IMR-90 (cell line): Measurements from ENCODE around the gene TRABD2A. TPM values are rescaled to one million over a fixed set of nuclear protein-coding genes. Genes with fewer than 3 reads are reported as not detected.

ENCODE experiments used
- ATAC-seq: fragments of 200-7000 bp; cut with Tn5 transposase; 2 replicates; pipeline ENCODE4 v1.9.1; 2020; ENCODE audit warnings: low read depth, mild to moderate bottlenecking, moderate library complexity
- BruUV-seq: library from RNA; stranded (reverse); fragments of 400-500 nt; replicated peaks from 2 replicates; lab custom pipeline; 2021; lab: Mats Ljungman, UMichigan
- CTCF ChIA-PET: fragments of 300-600 bp; formaldehyde crosslinking; extraction: SDS; loops from one replicate; lab custom pipeline; 2021; ENCODE audit warnings: antibody characterized with exemption; lab: Yijun Ruan, JAX
- POLR2A ChIA-PET: fragments of 300-600 bp; sonication (Branson Sonifier 250); formaldehyde crosslinking; loops from one replicate; lab custom pipeline; 2022; ENCODE audit warnings: antibody characterized with exemption; ENCODE audit not compliant: unreplicated experiment; lab: Charles Lee
- DNase-seq: peaks from one replicate; pipeline ENCODE4 v3.0.0; 2013
- H2AFZ ChIP-seq: replicated peaks from 2 replicates; pipeline ENCODE3; 2013; ENCODE audit warnings: low read length, mild to moderate bottlenecking; ENCODE audit not compliant: poor library complexity
- H2AK5ac ChIP-seq: 2 replicates; pipeline ENCODE4 v1.6.1; 2013; ENCODE audit warnings: low read depth, low read length, inconsistent platforms
- H2AK9ac ChIP-seq: replicated peaks from 2 replicates; pipeline ENCODE3; 2013; ENCODE audit warnings: mild to moderate bottlenecking, low read depth, low read length, moderate library complexity; ENCODE audit not compliant: poor library complexity
- H2BK120ac ChIP-seq: 2 replicates; pipeline ENCODE4 v1.6.1; 2013; ENCODE audit warnings: low read depth, low read length, inconsistent platforms
- H2BK15ac ChIP-seq: 3 replicates; pipeline ENCODE4 v1.6.1; 2013; ENCODE audit warnings: low read depth, low read length, inconsistent platforms
- H2BK20ac ChIP-seq: 2 replicates; pipeline ENCODE4 v1.6.1; 2013; ENCODE audit warnings: low read depth, mild to moderate bottlenecking, inconsistent platforms, low read length, moderate library complexity
- H2BK5ac ChIP-seq: 2 replicates; pipeline ENCODE4 v1.6.1; 2013; ENCODE audit warnings: mild to moderate bottlenecking, low read depth, low read length, inconsistent platforms; ENCODE audit not compliant: poor library complexity, severe bottlenecking
- H3K14ac ChIP-seq: replicated peaks from 2 replicates; pipeline ENCODE4 v1.6.1; 2013; ENCODE audit warnings: low read depth, low read length, inconsistent platforms
- H3K18ac ChIP-seq: 2 replicates; pipeline ENCODE4 v1.6.1; 2013; ENCODE audit warnings: low read depth, low read length, control low read depth
- H3K23ac ChIP-seq: 2 replicates; pipeline ENCODE4 v1.6.1; 2013; ENCODE audit warnings: low read depth, low read length, inconsistent platforms
- H3K27ac ChIP-seq: 2 replicates; pipeline ENCODE4 v1.5.1; 2013; ENCODE audit warnings: mild to moderate bottlenecking, control low read depth, low read length; ENCODE audit not compliant: insufficient read depth
- H3K27me3 ChIP-seq: 2 replicates; pipeline ENCODE4 v1.6.1; 2013; ENCODE audit warnings: low read length; ENCODE audit not compliant: control insufficient read depth, insufficient read depth
- H3K36me3 ChIP-seq: 2 replicates; pipeline ENCODE4 v1.6.1; 2013; ENCODE audit warnings: low read length, mixed read lengths; ENCODE audit not compliant: control insufficient read depth, insufficient read depth
- H3K4ac ChIP-seq: 2 replicates; pipeline ENCODE4 v1.6.1; 2013; ENCODE audit warnings: low read depth, low read length, inconsistent platforms
- H3K4me1 ChIP-seq: 2 replicates; pipeline ENCODE4 v1.6.1; 2013; ENCODE audit warnings: low read length, mixed read lengths; ENCODE audit not compliant: control insufficient read depth, insufficient read depth
- H3K4me2 ChIP-seq: 2 replicates; pipeline ENCODE4 v1.6.1; 2013; ENCODE audit warnings: low read depth, mild to moderate bottlenecking, control low read depth, low read length, moderate library complexity
- H3K4me3 ChIP-seq: 2 replicates; pipeline ENCODE4 v1.5.1; 2013; ENCODE audit warnings: low read depth, mild to moderate bottlenecking, control low read depth, low read length, moderate library complexity; ENCODE audit not compliant: insufficient read depth
- H3K56ac ChIP-seq: 2 replicates; pipeline ENCODE4 v1.6.1; 2013; ENCODE audit warnings: low read length, inconsistent platforms; ENCODE audit not compliant: insufficient read depth; ENCODE audit errors: extremely low read depth
- H3K79me1 ChIP-seq, 2 experiments: 2 replicates each; pipeline ENCODE4 v1.6.1; 2013; ENCODE audit warnings: low read length in 2 of 2, inconsistent platforms in 1 of 2, low read depth in 1 of 2
- H3K9ac ChIP-seq: 2 replicates; pipeline ENCODE4 v1.6.1; 2013; ENCODE audit warnings: low read depth, low read length, control low read depth
- H3K9me1 ChIP-seq: 2 replicates; pipeline ENCODE4 v1.6.1; 2013; ENCODE audit warnings: low read length, inconsistent platforms; ENCODE audit not compliant: insufficient read depth
- H3K9me3 ChIP-seq: 2 replicates; pipeline ENCODE4 v1.6.1; 2013; ENCODE audit warnings: low read length; ENCODE audit not compliant: control insufficient read depth, insufficient read depth
- H4K20me1 ChIP-seq: 2 replicates; pipeline ENCODE4 v1.6.1; 2013; ENCODE audit warnings: low read length, inconsistent platforms; ENCODE audit not compliant: insufficient read depth
- H4K5ac ChIP-seq: 2 replicates; pipeline ENCODE4 v1.6.1; 2013; ENCODE audit warnings: mild to moderate bottlenecking, low read depth, low read length, control low read depth
- H4K8ac ChIP-seq, 2 experiments: 2 replicates each; pipeline ENCODE4 v1.6.1; 2013; ENCODE audit warnings: low read depth in 2 of 2, low read length in 2 of 2, control low read depth in 1 of 2, inconsistent platforms in 1 of 2
- H4K91ac ChIP-seq: 2 replicates; pipeline ENCODE4 v1.6.1; 2013; ENCODE audit warnings: low read depth, low read length, inconsistent platforms; ENCODE audit not compliant: insufficient read depth
- USF2 ChIP-seq: fragments of 150-350 bp; IDR thresholded peaks from 2 replicates; pipeline ENCODE4 v1.6.1; 2017; ENCODE audit warnings: mild to moderate bottlenecking, antibody characterized with exemption, low read length, low read depth
- WGBS, 2 experiments: methylation state at CpG; one replicate each; pipeline versions ENCODE4 v1.1.5 to v1.1.7; 2013; ENCODE audit warnings: missing lambda C conversion rate in 2 of 2; ENCODE audit not compliant: insufficient read length in 1 of 2; ENCODE audit errors: extremely low coverage in 2 of 2; 5-methylcytosine and 5-hydroxymethylcytosine counted together
- dilution Hi-C: fragments of 300-500 bp; cut with HindIII; formaldehyde crosslinking; loops from one replicate; pipeline ENCODE4 v1.14.3; 2018; ENCODE audit warnings: low sequenced_read_pairs; ENCODE audit not compliant: unreplicated experiment
- in situ Hi-C: fragments of 300-500 bp; cut with MboI; formaldehyde crosslinking; loops from 3 replicates; pipeline ENCODE4 v1.14.3; 2019; ENCODE audit warnings: low sequenced_read_pairs, inconsistent platforms, mixed read lengths
- intact Hi-C: fragments of 100-400 bp; cut with micrococcal nuclease; formaldehyde crosslinking; loops from 2 replicates; pipeline ENCODE4 v1.10.0; 2022
- polyA plus RNA-seq, 3 experiments: library from polyadenylated mRNA; depleted of rRNA; stranded (reverse); fragments of >200 nt; gene quantifications; 2 replicates each; pipeline ENCODE4 v1.2.3, GENCODE V29; 2012; ENCODE audit warnings: low replicate concordance in 1 of 3
- total RNA-seq: library from RNA; depleted of rRNA; stranded (reverse); fragments of >200 nt; gene quantifications from 2 replicates; pipeline ENCODE4 v1.2.3, GENCODE V29; 2012

TRABD2A gene
- total and polyA plus RNA-seq, 2 of the 4 experiments (the other 2 are of a cell fraction), result 17.6 to 20.3 TPM

GRCh38 chr2:84914334-84914733 is 33.5 kb upstream of the TRABD2A start:
- ATAC-seq (no peak), DNase-seq (no peak)
- H3K27ac ChIP-seq, result no peak overlapping the region
- no TSS peak for BruUV-seq
- H3K9me3 ChIP-seq, result no peaks in the 10 kb centered on the region
- H2BK15ac ChIP-seq, result no peak overlapping the region
- no peak overlapping the region for H3K9ac ChIP-seq
- no peak overlapping the region for H3K4me3 ChIP-seq
- no peak overlapping the region for H2AK5ac ChIP-seq
- H4K91ac ChIP-seq, result no peak overlapping the region
- H2BK20ac ChIP-seq, result no peak overlapping the region
- H4K8ac ChIP-seq, result no peak overlapping the region
- H3K79me1 ChIP-seq, result peaks cover 14 to 22% of the 10 kb centered on the region in 2 experiments
- no peak overlapping the region for H2AK9ac ChIP-seq
- peaks cover 3% of the 10 kb centered on the region; the same call in 1 of the 2 replicates for H3K9me1 ChIP-seq
- POLR2A ChIA-PET, result no interaction called here
- H2BK5ac ChIP-seq, result no peak overlapping the region
- H2AFZ ChIP-seq, result no peak overlapping the region
- no peak overlapping the region for H3K4ac ChIP-seq
- H4K5ac ChIP-seq, result no peak overlapping the region
- no peak overlapping the region for H2BK120ac ChIP-seq
- H3K4me1 ChIP-seq, result peaks cover 3% of the 10 kb centered on the region; the same call in 1 of the 2 replicates
- H3K36me3 ChIP-seq, result peaks cover 3% of the 10 kb centered on the region
- H3K27me3 ChIP-seq, result no peaks in the 10 kb centered on the region
- intact Hi-C loops (no loop called here), dilution Hi-C loops (no loop called here), in situ Hi-C loops (no loop called here)
- H4K20me1 ChIP-seq, result no peaks in the 10 kb centered on the region
- no peak overlapping the region for H3K23ac ChIP-seq
- CTCF ChIA-PET, result no interaction called here
- H3K18ac ChIP-seq, result no peak overlapping the region
- no peak overlapping the region for H3K56ac ChIP-seq
- WGBS, 2 experiments, result 100% methylated on average over 2 of the region's 6 CpGs; no CpG with 5 or more reads in 1 of the 2 experiments
- TF ChIP-seq USF2, result no peak
- H3K4me2 ChIP-seq, result no peak overlapping the region
- H3K14ac ChIP-seq, result no peak overlapping the region
